Progenitor cell of endocrine pancreas (in vitro differentiated cells): ENCODE results near the gene ST3GAL3. TPM values are rescaled to one million over a fixed set of nuclear protein-coding genes. Genes with fewer than 3 reads are reported as not detected.
A peak's percentile ranks its signal among the peaks of the same experiment; 100 is the strongest.

Experiments used
- DNase-seq: peaks from one replicate; pipeline ENCODE4 v3.0.0; 2021; ENCODE audit warnings: low spot score; ENCODE audit not compliant: unreplicated experiment
- H3K27ac Mint-ChIP-seq: 2 replicates; pipeline ENCODE4 v1.8.0; 2021; ENCODE audit warnings: mild to moderate bottlenecking, moderate library complexity, mixed read lengths
- H3K27me3 Mint-ChIP-seq: 2 replicates; pipeline ENCODE4 v1.8.0; 2021; ENCODE audit warnings: mixed read lengths
- H3K36me3 Mint-ChIP-seq: 2 replicates; pipeline ENCODE4 v1.8.0; 2022; ENCODE audit warnings: mixed read lengths; ENCODE audit not compliant: insufficient read depth
- H3K4me1 Mint-ChIP-seq: 2 replicates; pipeline ENCODE4 v1.8.0; 2021; ENCODE audit warnings: low read depth, mixed read lengths
- H3K4me3 Mint-ChIP-seq: 2 replicates; pipeline ENCODE4 v1.8.0; 2021; ENCODE audit warnings: low read depth, mild to moderate bottlenecking, moderate library complexity, mixed read lengths
- H3K9me3 Mint-ChIP-seq: 2 replicates; pipeline ENCODE4 v1.8.0; 2021; ENCODE audit warnings: low read depth, mixed read lengths
- CTCF ChIP-seq: fragments of 200-600 bp; sonication (generic); IDR thresholded peaks from one replicate; pipeline ENCODE4 v1.5.0; 2021; ENCODE audit warnings: antibody characterized with exemption, mild to moderate bottlenecking; ENCODE audit not compliant: unreplicated experiment
- total RNA-seq: library from RNA; stranded (reverse); gene quantifications from 2 replicates; pipeline ENCODE4 v1.2.1, GENCODE V29; 2021

The ST3GAL3 gene
- total RNA-seq, 1 donor from 2014 or later = 14.9 TPM

- peak overlapping the region; percentile 99 for H3K27ac Mint-ChIP-seq
Observed at GRCh38 chr1:43947061-43947873, 239.9 kb downstream of the ST3GAL3 start.

GRCh38 chr1:43947874-43948437 is 240.6 kb downstream of the ST3GAL3 start:
- no peak for TF ChIP-seq CTCF
- H3K27me3 Mint-ChIP-seq = peaks cover 2% of the 10 kb centered on the region
- H3K36me3 Mint-ChIP-seq = peaks cover 2% of the 10 kb centered on the region
- peak overlapping the region; percentile 81 for H3K27ac Mint-ChIP-seq
- peaks cover 19% of the 10 kb centered on the region for H3K4me1 Mint-ChIP-seq
- DNase-seq = no peak
- peak overlapping the region; percentile 87 for H3K4me3 Mint-ChIP-seq
- H3K9me3 Mint-ChIP-seq = no peaks in the 10 kb centered on the region

More at GRCh38 chr1:43947061-43947873, 239.9 kb downstream of the ST3GAL3 start:
- Mint-ChIP-seq H3K36me3 (peaks cover 2% of the 10 kb centered on the region), H3K9me3 (no peaks in the 10 kb centered on the region), H3K4me3 (peak overlapping the region; percentile 87), H3K27me3 (peaks cover 7% of the 10 kb centered on the region), H3K4me1 (peaks cover 16% of the 10 kb centered on the region)
- DNase-seq = no peak
- TF ChIP-seq CTCF = no peak

- Mint-ChIP-seq H3K27ac (no peak overlapping the region), H3K4me3 (no peak overlapping the region), H3K4me1 (peaks cover 22% of the 10 kb centered on the region), H3K36me3 (peaks cover 2% of the 10 kb centered on the region), H3K27me3 (no peaks in the 10 kb centered on the region), H3K9me3 (no peaks in the 10 kb centered on the region)
- DNase-seq = no peak
- no peak for TF ChIP-seq CTCF
Observed at GRCh38 chr1:43949678-43950077, 242.3 kb downstream of the ST3GAL3 start.

GRCh38 chr1:43951021-43951985 is 244.0 kb downstream of the ST3GAL3 start:
- TF ChIP-seq CTCF = no peak
- H3K4me1 Mint-ChIP-seq = peaks cover 15% of the 10 kb centered on the region
- H3K9me3 Mint-ChIP-seq = no peaks in the 10 kb centered on the region
- no peak overlapping the region for H3K4me3 Mint-ChIP-seq
- H3K36me3 Mint-ChIP-seq = peaks cover 2% of the 10 kb centered on the region
- H3K27ac Mint-ChIP-seq = no peak overlapping the region
- no peak for DNase-seq
- no peaks in the 10 kb centered on the region for H3K27me3 Mint-ChIP-seq
